HUES64 (cell line): Measurements from ENCODE around the gene GRID1.

ENCODE experiments used
- H3K27ac ChIP-seq: 2 replicates; pipeline ENCODE4 v1.7.0; 2013; ENCODE audit warnings: low read depth, low read length, inconsistent platforms
- H3K27me3 ChIP-seq: 2 replicates; pipeline ENCODE4 v1.6.1; 2013; ENCODE audit warnings: mild to moderate bottlenecking, low read length; ENCODE audit not compliant: insufficient read depth
- H3K36me3 ChIP-seq: 2 replicates; pipeline ENCODE4 v1.6.1; 2013; ENCODE audit warnings: mild to moderate bottlenecking, low read length; ENCODE audit not compliant: insufficient read depth
- H3K4me1 ChIP-seq: 2 replicates; pipeline ENCODE4 v1.6.1; 2013; ENCODE audit warnings: mild to moderate bottlenecking, low read length, moderate library complexity; ENCODE audit not compliant: insufficient read depth
- H3K4me3 ChIP-seq: 2 replicates; pipeline ENCODE4 v1.5.1; 2013; ENCODE audit warnings: mild to moderate bottlenecking, low read length, moderate library complexity
- H3K9ac ChIP-seq: 2 replicates; pipeline ENCODE4 v1.6.1; 2013; ENCODE audit warnings: mild to moderate bottlenecking, low read depth, low read length
- H3K9me3 ChIP-seq: 2 replicates; pipeline ENCODE4 v1.6.1; 2013; ENCODE audit warnings: low read depth, low read length; ENCODE audit not compliant: insufficient read depth
- WGBS: fragments of 150-250, 120-280 bp; methylation state at CpG from one replicate; pipeline ENCODE4 v1.1.7; 2013; ENCODE audit warnings: missing lambda C conversion rate; 5-methylcytosine and 5-hydroxymethylcytosine counted together

The GRID1 gene

GRCh38 chr10:86073199-86073977 is 293.2 kb downstream of the GRID1 start:
- 90% methylated on average over 7 of the region's 7 CpGs for WGBS
- H3K9me3 ChIP-seq: no peaks in the 10 kb centered on the region
- H3K9ac ChIP-seq: no peak overlapping the region
- H3K4me3 ChIP-seq: no peak overlapping the region
- H3K27ac ChIP-seq: no peak overlapping the region
- no peaks in the 10 kb centered on the region for H3K36me3 ChIP-seq
- H3K4me1 ChIP-seq: peaks cover under 1% of the 10 kb centered on the region
- no peaks in the 10 kb centered on the region for H3K27me3 ChIP-seq

GRCh38 chr10:86072413-86072812 is 294.2 kb downstream of the GRID1 start:
- H3K27me3 ChIP-seq: no peaks in the 10 kb centered on the region
- no peak overlapping the region for H3K9ac ChIP-seq
- H3K4me1 ChIP-seq: no peaks in the 10 kb centered on the region
- no peak overlapping the region for H3K27ac ChIP-seq
- H3K36me3 ChIP-seq: no peaks in the 10 kb centered on the region
- no peaks in the 10 kb centered on the region for H3K9me3 ChIP-seq
- WGBS: 100% methylated on average over 2 of the region's 5 CpGs
- no peak overlapping the region for H3K4me3 ChIP-seq

GRCh38 chr10:86071758-86072157 is 294.8 kb downstream of the GRID1 start:
- Histone ChIP-seq H3K27ac (no peak overlapping the region), H3K9me3 (no peaks in the 10 kb centered on the region), H3K27me3 (no peaks in the 10 kb centered on the region), H3K36me3 (no peaks in the 10 kb centered on the region), H3K4me1 (no peaks in the 10 kb centered on the region), H3K9ac (no peak overlapping the region), H3K4me3 (no peak overlapping the region)
- 72% methylated on average over 4 of the region's 4 CpGs for WGBS

GRCh38 chr10:86071145-86071544 is 295.4 kb downstream of the GRID1 start:
- H3K4me3 ChIP-seq: no peak overlapping the region
- H3K4me1 ChIP-seq: no peaks in the 10 kb centered on the region
- no peaks in the 10 kb centered on the region for H3K9me3 ChIP-seq
- 82% methylated on average over 5 of the region's 5 CpGs for WGBS
- no peak overlapping the region for H3K27ac ChIP-seq
- H3K27me3 ChIP-seq: no peaks in the 10 kb centered on the region
- no peak overlapping the region for H3K9ac ChIP-seq
- H3K36me3 ChIP-seq: no peaks in the 10 kb centered on the region

- 96% methylated on average over 1 of the region's 1 CpG for WGBS
- no peak overlapping the region for H3K27ac ChIP-seq
- H3K9ac ChIP-seq: no peak overlapping the region
- H3K27me3 ChIP-seq: no peaks in the 10 kb centered on the region
- no peaks in the 10 kb centered on the region for H3K9me3 ChIP-seq
- H3K4me3 ChIP-seq: no peak overlapping the region
- no peaks in the 10 kb centered on the region for H3K4me1 ChIP-seq
- no peaks in the 10 kb centered on the region for H3K36me3 ChIP-seq
These were observed 296.3 kb downstream of the GRID1 start for GRCh38 chr10:86070278-86070677.

- no peak overlapping the region for H3K4me3 ChIP-seq
- WGBS: 92% methylated on average over 9 of the region's 10 CpGs
- H3K9me3 ChIP-seq: no peaks in the 10 kb centered on the region
- H3K4me1 ChIP-seq: no peaks in the 10 kb centered on the region
- no peaks in the 10 kb centered on the region for H3K27me3 ChIP-seq
- H3K27ac ChIP-seq: no peak overlapping the region
- H3K36me3 ChIP-seq: no peaks in the 10 kb centered on the region
- H3K9ac ChIP-seq: no peak overlapping the region
These were observed 298.2 kb downstream of the GRID1 start for GRCh38 chr10:86068231-86069054.

- H3K36me3 ChIP-seq: no peaks in the 10 kb centered on the region
- H3K9me3 ChIP-seq: no peaks in the 10 kb centered on the region
- no peak overlapping the region for H3K27ac ChIP-seq
- no peaks in the 10 kb centered on the region for H3K27me3 ChIP-seq
- H3K4me3 ChIP-seq: no peak overlapping the region
- 90% methylated on average over 5 of the region's 5 CpGs for WGBS
- no peak overlapping the region for H3K9ac ChIP-seq
- no peaks in the 10 kb centered on the region for H3K4me1 ChIP-seq
These were observed 299.1 kb downstream of the GRID1 start for GRCh38 chr10:86067436-86068050.

- Histone ChIP-seq H3K27me3 (no peaks in the 10 kb centered on the region), H3K4me3 (no peak overlapping the region), H3K36me3 (no peaks in the 10 kb centered on the region), H3K9ac (no peak overlapping the region), H3K27ac (no peak overlapping the region), H3K4me1 (no peaks in the 10 kb centered on the region), H3K9me3 (no peaks in the 10 kb centered on the region)
- 96% methylated on average over 8 of the region's 8 CpGs for WGBS
These were observed 299.9 kb downstream of the GRID1 start for GRCh38 chr10:86066696-86067095.

- H3K27me3 ChIP-seq: no peaks in the 10 kb centered on the region
- H3K4me1 ChIP-seq: no peaks in the 10 kb centered on the region
- H3K4me3 ChIP-seq: no peak overlapping the region
- H3K9ac ChIP-seq: no peak overlapping the region
- H3K36me3 ChIP-seq: no peaks in the 10 kb centered on the region
- H3K9me3 ChIP-seq: no peaks in the 10 kb centered on the region
- WGBS: 90% methylated on average over 6 of the region's 6 CpGs
- H3K27ac ChIP-seq: no peak overlapping the region
These were observed 300.8 kb downstream of the GRID1 start for GRCh38 chr10:86065711-86066251.

GRCh38 chr10:86064931-86065662 is 301.5 kb downstream of the GRID1 start:
- Histone ChIP-seq H3K36me3 (no peaks in the 10 kb centered on the region), H3K4me3 (no peak overlapping the region), H3K9me3 (no peaks in the 10 kb centered on the region), H3K4me1 (no peaks in the 10 kb centered on the region), H3K9ac (no peak overlapping the region), H3K27me3 (no peaks in the 10 kb centered on the region), H3K27ac (no peak overlapping the region)
- WGBS: 87% methylated on average over 5 of the region's 5 CpGs
